Effector CD4-positive, alpha-beta T cell (primary cell): ENCODE results near the gene ARHGAP6.
"Not testable (repeated sequence)": the region's sequence is repeated elsewhere in the genome, so short reads cannot be mapped to it uniquely, and the experiment has no call there.

Source experiments
- DNase-seq: peaks from one replicate; pipeline ENCODE4 v3.0.0-alpha.2; 2020

Gene ARHGAP6

GRCh38 chrX:11272290-11272689, 393.4 kb downstream of the ARHGAP6 start:
- DNase-seq, result no peak

- DNase-seq, result no peak
These were observed 395.7 kb downstream of the ARHGAP6 start for GRCh38 chrX:11269996-11270395.

- no peak for DNase-seq
These were observed 396.7 kb downstream of the ARHGAP6 start for GRCh38 chrX:11269006-11269405.

GRCh38 chrX:11267425-11267824, 398.3 kb downstream of the ARHGAP6 start:
- DNase-seq, result no peak

- DNase-seq, result no peak
These were observed 399.1 kb downstream of the ARHGAP6 start for GRCh38 chrX:11266573-11267003.

- DNase-seq, result no peak
These were observed 400.4 kb downstream of the ARHGAP6 start for GRCh38 chrX:11265352-11265751.

- no peak for DNase-seq
These were observed 400.8 kb downstream of the ARHGAP6 start for GRCh38 chrX:11264925-11265324.

GRCh38 chrX:11261260-11261659, 404.5 kb downstream of the ARHGAP6 start:
- no peak for DNase-seq

- no peak for DNase-seq
These were observed 406.3 kb downstream of the ARHGAP6 start for GRCh38 chrX:11259437-11259836.

- no peak for DNase-seq
These were observed 408.0 kb downstream of the ARHGAP6 start for GRCh38 chrX:11257711-11258110.

- no peak for DNase-seq
These were observed 408.4 kb downstream of the ARHGAP6 start for GRCh38 chrX:11257290-11257689.

- DNase-seq, result no peak
These were observed 411.2 kb downstream of the ARHGAP6 start for GRCh38 chrX:11254417-11255109.

- no peak for DNase-seq
These were observed 421.1 kb downstream of the ARHGAP6 start for GRCh38 chrX:11244636-11245035.

GRCh38 chrX:11242704-11243103, 423.0 kb downstream of the ARHGAP6 start:
- no peak for DNase-seq

- DNase-seq, result no peak
These were observed 424.0 kb downstream of the ARHGAP6 start for GRCh38 chrX:11241720-11242119.

- DNase-seq, result no peak
These were observed 426.5 kb downstream of the ARHGAP6 start for GRCh38 chrX:11239230-11239629.

- DNase-seq, result not testable (repeated sequence)
These were observed 430.3 kb downstream of the ARHGAP6 start for GRCh38 chrX:11235377-11235776.

GRCh38 chrX:11215191-11215921, 450.4 kb downstream of the ARHGAP6 start:
- no peak for DNase-seq

- DNase-seq, result no peak
These were observed 451.2 kb downstream of the ARHGAP6 start for GRCh38 chrX:11214346-11215190.

GRCh38 chrX:11212741-11213140, 453.0 kb downstream of the ARHGAP6 start:
- DNase-seq, result no peak

- no peak for DNase-seq
These were observed 455.3 kb downstream of the ARHGAP6 start for GRCh38 chrX:11210415-11210801.

GRCh38 chrX:11209798-11210414, 455.8 kb downstream of the ARHGAP6 start:
- DNase-seq, result no peak

- DNase-seq, result no peak
These were observed 459.0 kb downstream of the ARHGAP6 start for GRCh38 chrX:11206716-11207115.
